Ascending aorta (tissue), 2 donors: ENCODE measurements around the gene FAM53A. TPM values are rescaled to one million over a fixed set of nuclear protein-coding genes. Genes with fewer than 3 reads are reported as not detected.

Source experiments
- DNase-seq, 2 donors: peaks; one replicate each; pipeline ENCODE4 v3.0.0-alpha.2; 2019; ENCODE audit warnings: low spot score in 2 of 2
- H3K27ac ChIP-seq, 2 donors: fragments of 200-600 bp; sonication (generic); one replicate each; pipeline ENCODE4 v1.5.1; 2016 to 2017; ENCODE audit warnings: mild to moderate bottlenecking in 1 of 2
- H3K27me3 ChIP-seq: fragments of 200-600 bp; sonication (generic); one replicate; pipeline ENCODE4 v1.5.1; 2017
- H3K36me3 ChIP-seq, 2 donors: fragments of 200-600 bp; sonication (generic); one replicate each; pipeline ENCODE4 v1.5.1; 2016
- H3K4me1 ChIP-seq, 2 donors: fragments of 200-600 bp; sonication (generic); one replicate each; pipeline ENCODE4 v1.5.1; 2016 to 2017; ENCODE audit warnings: mild to moderate bottlenecking in 1 of 2
- H3K4me3 ChIP-seq, 2 donors: fragments of 200-600 bp; sonication (generic); one replicate each; pipeline ENCODE4 v1.5.1; 2016 to 2017; ENCODE audit warnings: mild to moderate bottlenecking in 1 of 2
- H3K9me3 ChIP-seq, 2 donors: fragments of 200-600 bp; sonication (generic); one replicate each; pipeline ENCODE4 v1.5.1; 2016
- CTCF ChIP-seq, 3 experiments: fragments of 200-600 bp in 2 of 3; fragments of 450-650 bp in 1 of 3; sonication (generic) in 2 of 3; IDR thresholded peaks; one replicate each; pipeline ENCODE4 v1.5.1; 2016 to 2019; ENCODE audit warnings: antibody characterized with exemption in 3 of 3, mild to moderate bottlenecking in 1 of 3, moderate library complexity in 1 of 3
- intact Hi-C: fragments of 100-400 bp; cut with DNase I; formaldehyde crosslinking; loops from one replicate; pipeline ENCODE4 v1.15.1; 2023
- total RNA-seq: library from RNA; depleted of rRNA; stranded (reverse); fragments of >200 nt; gene quantifications from one replicate; pipeline ENCODE4 v1.1.0, GENCODE V29; 2016

The FAM53A gene
- total RNA-seq, 1 donor from 2014 or later = not detected

- intact Hi-C loops = no loop called here
- H3K27me3 ChIP-seq = peaks cover 5% of the 10 kb centered on the region
- no peak for DNase-seq
- H3K36me3 ChIP-seq = no peaks in the 10 kb centered on the region
- no peak for TF ChIP-seq CTCF (IDR thresholded peaks at IDR 0.05)
- no peaks in the 10 kb centered on the region for H3K4me1 ChIP-seq
- no peak overlapping the region for H3K27ac ChIP-seq
- no peaks in the 10 kb centered on the region for H3K9me3 ChIP-seq
- no peak overlapping the region for H3K4me3 ChIP-seq
Measured at GRCh38 chr4:1598206-1599025, 85.7 kb downstream of the FAM53A start.

- intact Hi-C loops = no loop called here
- no peak for TF ChIP-seq CTCF (IDR thresholded peaks at IDR 0.05)
- no peak overlapping the region for H3K4me3 ChIP-seq
Measured at GRCh38 chr4:1597021-1597931, 86.8 kb downstream of the FAM53A start.

GRCh38 chr4:1596393-1596792 is 87.7 kb downstream of the FAM53A start:
- Histone ChIP-seq H3K36me3 (no peaks in the 10 kb centered on the region), H3K4me3 (no peak overlapping the region), H3K27me3 (peaks cover 5% of the 10 kb centered on the region), H3K27ac (no peak overlapping the region), H3K4me1 (no peaks in the 10 kb centered on the region), H3K9me3 (peaks cover 0 to 2% of the 10 kb centered on the region in 2 donors)
- intact Hi-C loops = no loop called here
- no peak for DNase-seq
- TF ChIP-seq CTCF (IDR thresholded peaks at IDR 0.05) = no peak

More at GRCh38 chr4:1597021-1597931, 86.8 kb downstream of the FAM53A start:
- Histone ChIP-seq H3K36me3 (no peaks in the 10 kb centered on the region), H3K27ac (no peak overlapping the region), H3K4me1 (no peaks in the 10 kb centered on the region), H3K27me3 (peaks cover 5% of the 10 kb centered on the region), H3K9me3 (no peaks in the 10 kb centered on the region)
- DNase-seq = no peak

- DNase-seq = no peak
- intact Hi-C loops = no loop called here
- H3K36me3 ChIP-seq = no peaks in the 10 kb centered on the region
- H3K27me3 ChIP-seq = peaks cover 5% of the 10 kb centered on the region
- no peak for TF ChIP-seq CTCF (IDR thresholded peaks at IDR 0.05)
- no peak overlapping the region for H3K4me3 ChIP-seq
- peaks cover 5 to 6% of the 10 kb centered on the region in 2 donors for H3K9me3 ChIP-seq
- H3K4me1 ChIP-seq = no peaks in the 10 kb centered on the region
- no peak overlapping the region for H3K27ac ChIP-seq
Measured at GRCh38 chr4:1595789-1596325, 88.3 kb downstream of the FAM53A start.

- Histone ChIP-seq H3K36me3 (no peaks in the 10 kb centered on the region), H3K9me3 (peaks cover 6 to 12% of the 10 kb centered on the region in 2 donors), H3K27me3 (peaks cover 5% of the 10 kb centered on the region), H3K4me3 (no peak overlapping the region), H3K27ac (no peak overlapping the region), H3K4me1 (no peaks in the 10 kb centered on the region)
- no peak for DNase-seq
- no peak for TF ChIP-seq CTCF (IDR thresholded peaks at IDR 0.05)
- intact Hi-C loops = no loop called here
Measured at GRCh38 chr4:1594871-1595788, 89.0 kb downstream of the FAM53A start.
